ENCODE measurements around the gene PTPRG.

Gene PTPRG

DNA sequence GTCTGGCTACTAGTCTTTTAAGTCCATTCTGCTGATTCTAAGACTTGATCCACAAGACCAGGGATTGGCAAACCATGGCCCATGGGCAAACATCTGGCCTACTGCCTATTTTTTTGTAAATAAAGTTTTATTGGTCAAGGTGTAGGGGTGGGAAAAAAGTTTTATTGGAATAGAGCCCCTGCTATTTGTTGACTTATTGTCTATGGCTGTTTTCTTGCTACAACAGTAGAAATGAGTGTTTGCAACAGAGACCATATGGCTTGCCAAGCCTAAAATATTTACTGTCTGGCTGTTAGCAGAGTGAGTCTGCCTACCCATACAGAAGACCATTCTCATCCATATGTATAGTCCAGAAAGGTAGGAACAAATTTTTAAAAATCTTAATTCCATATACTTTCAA is 106.4 kb downstream of the PTPRG start:
- H3K27me3 ChIP-seq (ENCODE audit: control insufficient read depth, insufficient read depth, low read length), result no peaks in the 10 kb centered on the region
- H3K4me1 ChIP-seq (ENCODE audit: control insufficient read depth, insufficient read depth, low read length), result peaks cover 20% of the 10 kb centered on the region
- no peak overlapping the region for H3K4me3 ChIP-seq (ENCODE audit: low read depth, low read length)
- no peak overlapping the region for H3K9ac ChIP-seq (ENCODE audit: low read depth, low read length)
- H3K9me3 ChIP-seq (ENCODE audit: control insufficient read depth, insufficient read depth, low read length), result no peaks in the 10 kb centered on the region
- H3K36me3 ChIP-seq (ENCODE audit: control insufficient read depth, insufficient read depth, low read length), result no peaks in the 10 kb centered on the region

DNA sequence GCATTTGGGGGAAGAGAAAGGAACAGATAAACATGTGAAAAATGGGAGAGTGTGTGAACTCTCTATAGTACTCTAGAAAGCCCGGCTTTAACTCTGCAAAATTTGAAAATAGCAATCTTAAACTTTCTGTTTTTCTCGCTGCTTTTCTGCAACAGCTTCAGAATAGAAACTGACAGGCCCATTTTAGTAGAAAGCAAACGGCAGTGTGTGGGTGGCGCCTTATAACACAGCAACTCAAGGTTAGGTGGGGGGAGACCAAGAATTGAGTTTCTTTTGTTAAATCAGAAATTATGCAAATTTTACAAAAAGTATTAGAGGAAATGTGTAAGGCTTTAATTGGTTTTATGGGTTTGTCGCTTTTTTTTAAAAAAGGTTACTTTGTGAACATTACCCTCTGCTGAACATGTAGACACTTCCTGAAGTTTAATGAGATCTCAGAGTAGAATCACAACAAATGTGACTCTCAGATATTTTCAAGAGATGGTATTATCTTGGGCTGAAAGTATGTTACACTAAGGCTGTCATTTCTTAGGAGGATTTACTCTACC is 107.0 kb downstream of the PTPRG start:
- peaks cover 20% of the 10 kb centered on the region for H3K4me1 ChIP-seq (ENCODE audit: control insufficient read depth, insufficient read depth, low read length)
- no peak overlapping the region for H3K4me3 ChIP-seq (ENCODE audit: low read depth, low read length)
- H3K9me3 ChIP-seq (ENCODE audit: control insufficient read depth, insufficient read depth, low read length), result no peaks in the 10 kb centered on the region
- no peak overlapping the region for H3K9ac ChIP-seq (ENCODE audit: low read depth, low read length)
- H3K36me3 ChIP-seq (ENCODE audit: control insufficient read depth, insufficient read depth, low read length), result no peaks in the 10 kb centered on the region
- no peaks in the 10 kb centered on the region for H3K27me3 ChIP-seq (ENCODE audit: control insufficient read depth, insufficient read depth, low read length)

DNA sequence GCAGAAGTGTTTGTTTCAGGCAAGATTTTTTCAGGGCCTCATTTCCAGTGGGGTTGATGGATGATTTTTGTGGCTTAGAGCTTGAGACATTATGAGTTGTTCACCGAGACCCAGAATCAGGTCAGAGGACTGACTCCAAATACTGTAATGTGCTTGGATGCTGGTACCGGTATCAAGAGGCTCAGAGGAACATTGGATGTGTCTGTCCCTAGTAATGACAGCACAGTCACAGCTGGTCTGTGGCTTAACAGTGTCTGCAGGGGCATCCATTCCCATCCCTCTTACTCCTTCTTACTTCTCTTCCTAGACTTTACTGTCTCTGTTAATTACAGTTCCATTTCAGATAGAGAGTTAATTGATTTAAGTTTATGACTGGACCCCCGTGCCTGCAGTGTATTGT is 107.8 kb downstream of the PTPRG start:
- H3K4me3 ChIP-seq (ENCODE audit: low read depth, low read length), result no peak overlapping the region
- no peak overlapping the region for H3K9ac ChIP-seq (ENCODE audit: low read depth, low read length)
- no peaks in the 10 kb centered on the region for H3K27me3 ChIP-seq (ENCODE audit: control insufficient read depth, insufficient read depth, low read length)
- H3K9me3 ChIP-seq (ENCODE audit: control insufficient read depth, insufficient read depth, low read length), result no peaks in the 10 kb centered on the region
- no peaks in the 10 kb centered on the region for H3K36me3 ChIP-seq (ENCODE audit: control insufficient read depth, insufficient read depth, low read length)
- H3K4me1 ChIP-seq (ENCODE audit: control insufficient read depth, insufficient read depth, low read length), result peaks cover 15% of the 10 kb centered on the region

DNA sequence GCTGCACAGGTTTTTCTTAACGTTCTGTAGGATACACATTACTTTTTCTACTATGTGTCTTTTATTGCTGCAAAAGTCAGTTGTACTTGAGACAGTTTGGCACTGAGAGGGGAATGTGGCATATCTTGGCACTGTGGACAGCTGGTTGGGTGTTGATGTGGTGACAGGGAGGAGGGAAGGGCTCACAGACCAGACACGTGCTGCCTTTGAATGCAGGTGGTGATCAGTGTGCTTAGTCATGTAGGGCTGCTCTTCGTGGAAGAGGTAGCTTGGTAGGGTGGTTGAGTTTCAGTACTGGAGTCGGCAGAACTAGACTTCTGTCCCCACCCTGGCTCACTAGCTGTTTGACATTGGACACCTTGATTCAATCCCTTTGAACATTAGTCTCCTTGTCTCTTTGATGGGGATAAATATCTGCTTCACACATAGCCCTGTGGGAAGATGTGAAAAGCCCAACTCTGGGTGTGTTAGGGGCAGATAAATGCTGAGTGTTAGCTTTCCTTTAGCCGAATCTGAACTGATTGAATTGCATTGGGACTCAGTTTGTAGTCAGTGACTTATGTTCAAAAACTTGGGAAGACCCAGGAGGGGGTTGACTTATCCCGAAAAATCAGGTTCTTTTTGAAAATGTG is 108.4 kb downstream of the PTPRG start:
- no peak overlapping the region for H3K9ac ChIP-seq (ENCODE audit: low read depth, low read length)
- no peaks in the 10 kb centered on the region for H3K36me3 ChIP-seq (ENCODE audit: control insufficient read depth, insufficient read depth, low read length)
- H3K4me3 ChIP-seq (ENCODE audit: low read depth, low read length), result no peak overlapping the region
- no peaks in the 10 kb centered on the region for H3K9me3 ChIP-seq (ENCODE audit: control insufficient read depth, insufficient read depth, low read length)
- H3K27me3 ChIP-seq (ENCODE audit: control insufficient read depth, insufficient read depth, low read length), result no peaks in the 10 kb centered on the region
- peaks cover 17% of the 10 kb centered on the region for H3K4me1 ChIP-seq (ENCODE audit: control insufficient read depth, insufficient read depth, low read length)

DNA sequence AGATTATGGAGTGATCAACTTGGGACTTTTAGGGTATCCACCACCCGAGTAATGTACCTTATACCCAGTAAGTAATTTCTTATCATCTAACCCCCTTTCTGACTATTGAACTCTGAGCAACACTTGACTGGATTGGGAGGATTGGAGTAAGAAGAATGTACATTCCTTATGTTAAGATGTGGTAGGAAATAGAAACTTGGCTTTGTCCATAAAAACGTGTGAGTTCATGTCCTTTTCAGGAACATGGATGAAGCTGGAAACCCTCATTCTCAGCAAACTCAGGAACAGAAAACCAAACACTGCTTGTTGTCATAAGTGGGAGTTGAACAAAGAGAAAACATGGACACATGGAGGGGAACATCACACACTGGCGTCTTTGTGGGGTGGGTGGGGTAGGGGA is 112.3 kb downstream of the PTPRG start:
- no peaks in the 10 kb centered on the region for H3K9me3 ChIP-seq (ENCODE audit: control insufficient read depth, insufficient read depth, low read length)
- no peaks in the 10 kb centered on the region for H3K27me3 ChIP-seq (ENCODE audit: control insufficient read depth, insufficient read depth, low read length)
- H3K9ac ChIP-seq (ENCODE audit: low read depth, low read length), result no peak overlapping the region
- peaks cover 22% of the 10 kb centered on the region for H3K4me1 ChIP-seq (ENCODE audit: control insufficient read depth, insufficient read depth, low read length)
- no peaks in the 10 kb centered on the region for H3K36me3 ChIP-seq (ENCODE audit: control insufficient read depth, insufficient read depth, low read length)
- no peak overlapping the region for H3K4me3 ChIP-seq (ENCODE audit: low read depth, low read length)

DNA sequence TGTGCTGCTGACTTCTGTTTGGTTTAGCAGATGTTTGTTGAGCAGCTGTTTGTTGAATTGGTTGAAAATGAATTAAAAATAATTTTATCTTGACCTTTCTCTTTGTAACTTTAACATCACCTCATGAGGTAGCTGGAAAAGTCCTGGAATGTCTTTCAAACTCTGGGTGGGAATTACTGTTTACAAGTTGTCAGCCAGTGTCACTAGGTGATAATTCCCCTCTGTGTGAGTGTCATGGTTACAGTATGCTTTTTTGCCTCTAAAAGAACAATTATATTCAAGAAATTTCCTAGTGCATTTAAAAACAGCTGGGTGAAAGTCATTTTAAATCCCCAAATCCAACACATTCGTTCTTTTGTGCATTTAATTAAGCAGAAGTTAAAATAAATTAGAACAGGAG is 113.2 kb downstream of the PTPRG start:
- no peak overlapping the region for H3K9ac ChIP-seq (ENCODE audit: low read depth, low read length)
- no peaks in the 10 kb centered on the region for H3K9me3 ChIP-seq (ENCODE audit: control insufficient read depth, insufficient read depth, low read length)
- H3K4me3 ChIP-seq (ENCODE audit: low read depth, low read length), result no peak overlapping the region

DNA sequence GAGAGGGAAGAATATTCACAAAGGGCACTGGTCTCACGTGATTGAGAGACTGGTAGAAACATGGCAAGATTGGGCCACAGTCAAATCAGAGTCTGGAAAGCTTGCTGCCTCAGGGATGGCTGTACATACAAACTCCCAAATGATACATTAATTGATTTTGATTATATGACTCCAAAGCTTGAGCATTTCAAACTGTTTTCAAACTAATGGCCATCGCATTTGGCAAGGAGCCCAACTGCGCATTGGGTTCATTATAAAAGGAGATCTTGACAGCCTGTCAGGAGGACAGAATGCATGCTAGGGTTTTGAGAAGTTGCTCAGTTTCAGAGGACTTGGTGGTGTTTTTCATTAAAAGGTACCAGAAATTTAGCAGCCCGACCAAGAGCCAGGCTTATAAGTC is 117.7 kb downstream of the PTPRG start:
- no peaks in the 10 kb centered on the region for H3K27me3 ChIP-seq (ENCODE audit: control insufficient read depth, insufficient read depth, low read length)
- H3K9ac ChIP-seq (ENCODE audit: low read depth, low read length), result no peak overlapping the region
- no peaks in the 10 kb centered on the region for H3K36me3 ChIP-seq (ENCODE audit: control insufficient read depth, insufficient read depth, low read length)
- H3K4me3 ChIP-seq (ENCODE audit: low read depth, low read length), result no peak overlapping the region
- H3K9me3 ChIP-seq (ENCODE audit: control insufficient read depth, insufficient read depth, low read length), result no peaks in the 10 kb centered on the region
- H3K4me1 ChIP-seq (ENCODE audit: control insufficient read depth, insufficient read depth, low read length), result peaks cover 33% of the 10 kb centered on the region

More for the DNA sequence above, 113.2 kb downstream of the PTPRG start:
- no peaks in the 10 kb centered on the region for H3K36me3 ChIP-seq (ENCODE audit: control insufficient read depth, insufficient read depth, low read length)
- H3K4me1 ChIP-seq (ENCODE audit: control insufficient read depth, insufficient read depth, low read length), result peaks cover 18% of the 10 kb centered on the region
- H3K27me3 ChIP-seq (ENCODE audit: control insufficient read depth, insufficient read depth, low read length), result no peaks in the 10 kb centered on the region

DNA sequence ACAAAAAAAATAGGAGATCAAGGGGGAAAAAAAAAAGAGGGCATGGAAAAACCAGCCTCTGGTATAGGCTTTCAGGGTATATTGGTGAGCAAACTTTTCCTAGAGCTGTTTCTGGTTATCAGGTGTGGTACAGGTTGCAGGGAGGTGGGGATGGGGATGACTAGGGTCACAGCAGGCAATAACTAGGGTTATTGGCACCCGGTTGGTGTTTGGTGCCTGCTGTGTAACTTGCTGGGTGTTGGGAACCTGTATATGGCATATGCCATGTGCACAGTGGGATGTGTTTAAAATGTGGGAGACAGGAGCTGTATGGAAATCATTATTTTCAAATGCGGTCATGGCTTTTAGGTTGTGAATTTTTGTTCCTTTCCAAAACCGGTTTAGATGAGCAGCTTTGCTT is 119.2 kb downstream of the PTPRG start:
- Histone ChIP-seq H3K27me3 (ENCODE audit: control insufficient read depth, insufficient read depth, low read length) (no peaks in the 10 kb centered on the region), H3K9ac (ENCODE audit: low read depth, low read length) (no peak overlapping the region), H3K4me3 (ENCODE audit: low read depth, low read length) (no peak overlapping the region), H3K36me3 (ENCODE audit: control insufficient read depth, insufficient read depth, low read length) (no peaks in the 10 kb centered on the region), H3K4me1 (ENCODE audit: control insufficient read depth, insufficient read depth, low read length) (peaks cover 47% of the 10 kb centered on the region), H3K9me3 (ENCODE audit: control insufficient read depth, insufficient read depth, low read length) (no peaks in the 10 kb centered on the region)

DNA sequence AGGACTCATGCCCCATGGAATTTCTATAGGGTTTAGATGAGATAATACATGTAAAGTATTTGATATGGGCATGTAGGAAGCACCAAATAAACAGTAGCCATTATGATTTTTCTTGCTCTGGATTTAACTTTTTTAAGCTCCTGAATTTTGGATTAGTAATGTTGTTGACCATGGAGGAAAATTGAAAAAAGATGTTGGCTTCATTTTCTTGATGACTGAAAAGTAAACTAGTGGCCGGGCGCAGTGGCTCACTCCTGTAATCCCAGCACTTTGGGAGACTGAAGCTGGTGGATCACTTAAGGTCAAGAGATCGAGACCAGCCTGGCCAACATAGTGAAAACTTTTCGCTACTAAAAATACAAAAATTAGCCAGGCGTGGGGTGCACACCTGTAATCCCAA is 120.3 kb downstream of the PTPRG start:
- H3K4me1 ChIP-seq (ENCODE audit: control insufficient read depth, insufficient read depth, low read length), result peaks cover 55% of the 10 kb centered on the region
- H3K9ac ChIP-seq (ENCODE audit: low read depth, low read length), result no peak overlapping the region
- no peaks in the 10 kb centered on the region for H3K27me3 ChIP-seq (ENCODE audit: control insufficient read depth, insufficient read depth, low read length)
- no peaks in the 10 kb centered on the region for H3K9me3 ChIP-seq (ENCODE audit: control insufficient read depth, insufficient read depth, low read length)
- no peaks in the 10 kb centered on the region for H3K36me3 ChIP-seq (ENCODE audit: control insufficient read depth, insufficient read depth, low read length)
- H3K4me3 ChIP-seq (ENCODE audit: low read depth, low read length), result no peak overlapping the region

DNA sequence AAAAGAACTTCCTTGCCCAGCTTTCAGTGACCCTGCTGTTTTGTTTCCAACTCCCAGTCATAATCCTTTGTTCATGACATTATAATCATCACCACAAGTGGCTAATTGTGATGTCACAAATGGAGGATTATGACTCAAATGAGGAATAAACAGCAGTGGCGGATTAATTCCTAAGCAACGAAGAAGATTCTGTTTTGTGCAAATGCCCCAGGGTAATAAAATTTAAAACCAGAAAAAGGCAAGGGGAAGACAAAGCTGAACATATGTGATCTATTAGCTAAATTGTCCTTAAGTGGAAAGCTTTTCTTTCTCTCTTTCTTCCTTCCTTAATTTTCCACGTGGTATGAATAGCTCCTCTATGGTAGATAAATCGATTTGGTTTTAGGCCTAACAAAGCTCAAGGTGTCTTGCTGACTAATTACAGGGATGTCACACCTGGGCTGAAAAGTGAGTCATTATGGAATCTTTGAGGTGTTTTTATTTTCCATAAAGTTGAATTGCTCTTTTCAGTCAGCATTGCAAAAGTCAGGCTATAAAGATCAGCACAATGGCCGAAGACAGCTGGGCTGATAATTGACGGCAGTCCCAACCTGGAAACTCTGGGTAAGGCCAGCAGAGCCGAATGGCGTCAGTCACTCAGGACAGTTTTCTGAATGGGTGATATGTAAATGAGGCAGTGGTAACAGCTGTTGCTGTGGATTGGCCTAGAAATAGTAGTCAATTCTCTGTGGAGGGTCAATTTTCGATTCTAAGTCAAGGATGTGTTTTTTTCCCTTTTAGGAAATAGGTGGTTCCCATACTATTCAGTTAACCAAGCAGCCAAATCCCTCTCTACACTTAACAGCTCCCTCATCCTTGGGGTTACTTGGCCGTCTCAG is 121.5 kb downstream of the PTPRG start:
- peaks cover 63% of the 10 kb centered on the region for H3K4me1 ChIP-seq (ENCODE audit: control insufficient read depth, insufficient read depth, low read length)
- no peak overlapping the region for H3K4me3 ChIP-seq (ENCODE audit: low read depth, low read length)
- H3K9me3 ChIP-seq (ENCODE audit: control insufficient read depth, insufficient read depth, low read length), result no peaks in the 10 kb centered on the region
- no peaks in the 10 kb centered on the region for H3K27me3 ChIP-seq (ENCODE audit: control insufficient read depth, insufficient read depth, low read length)
- H3K9ac ChIP-seq (ENCODE audit: low read depth, low read length), result no peak overlapping the region
- H3K36me3 ChIP-seq (ENCODE audit: control insufficient read depth, insufficient read depth, low read length), result no peaks in the 10 kb centered on the region

DNA sequence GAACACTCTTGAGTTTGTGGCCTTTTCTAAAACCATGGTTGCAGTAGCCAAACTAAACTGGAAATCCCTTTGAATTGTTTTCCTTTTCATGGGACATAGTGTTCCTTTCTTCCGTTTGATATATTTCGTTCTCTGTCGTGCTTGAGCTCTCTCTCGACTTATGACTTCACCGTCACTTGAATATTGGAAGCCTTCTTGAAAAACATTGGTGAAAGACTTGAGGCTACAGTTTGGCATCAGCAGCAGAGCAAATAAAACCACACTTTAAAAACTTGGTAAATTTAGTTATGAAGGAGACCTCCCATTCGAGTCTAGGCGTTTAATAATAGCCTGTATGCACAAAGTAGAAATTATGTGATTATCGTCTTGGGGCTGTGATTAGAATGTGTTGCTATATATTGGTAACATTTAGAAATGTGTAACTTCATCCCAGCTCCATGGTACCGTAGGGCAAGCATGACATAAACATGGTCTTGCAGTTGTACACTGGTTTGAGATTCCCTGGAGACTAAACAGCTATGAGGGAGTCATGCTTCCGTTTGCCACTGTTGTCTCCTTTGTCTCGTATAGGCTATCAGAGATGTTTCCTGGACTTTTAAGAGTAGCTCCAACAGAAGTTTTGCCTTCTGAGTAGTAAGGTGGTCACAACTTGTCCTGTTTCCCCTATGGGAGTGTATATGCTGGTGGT is 122.3 kb downstream of the PTPRG start:
- Histone ChIP-seq H3K9me3 (ENCODE audit: control insufficient read depth, insufficient read depth, low read length) (no peaks in the 10 kb centered on the region), H3K36me3 (ENCODE audit: control insufficient read depth, insufficient read depth, low read length) (no peaks in the 10 kb centered on the region), H3K4me3 (ENCODE audit: low read depth, low read length) (no peak overlapping the region), H3K4me1 (ENCODE audit: control insufficient read depth, insufficient read depth, low read length) (peaks cover 64% of the 10 kb centered on the region), H3K27me3 (ENCODE audit: control insufficient read depth, insufficient read depth, low read length) (no peaks in the 10 kb centered on the region), H3K9ac (ENCODE audit: low read depth, low read length) (no peak overlapping the region)
